D721Med (cell line): ENCODE measurements around the gene OPA1.

Experiments
- DNase-seq: peaks from one replicate; pipeline ENCODE4 v3.0.0; 2011; ENCODE audit warnings: low spot score; ENCODE audit not compliant: insufficient read length
- FAIRE-seq: peaks from 2 replicates; lab custom pipeline; 2011; peaks lifted over from hg19 to GRCh38; lab: Jason Lieb, UNC
- TF ChIP-seq, protein P1 (sequence below): IDR thresholded peaks from 2 replicates; pipeline ENCODE4 v1.5.1; 2012; ENCODE audit warnings: mild to moderate bottlenecking, control low read depth; ENCODE audit not compliant: insufficient read depth; ENCODE audit errors: missing control alignments

Gene OPA1

GRCh38 chr3:193680220-193680619, 87.2 kb downstream of the OPA1 start:
- FAIRE-seq = no peak
- DNase-seq = no peak
- TF ChIP-seq, protein P1, sequence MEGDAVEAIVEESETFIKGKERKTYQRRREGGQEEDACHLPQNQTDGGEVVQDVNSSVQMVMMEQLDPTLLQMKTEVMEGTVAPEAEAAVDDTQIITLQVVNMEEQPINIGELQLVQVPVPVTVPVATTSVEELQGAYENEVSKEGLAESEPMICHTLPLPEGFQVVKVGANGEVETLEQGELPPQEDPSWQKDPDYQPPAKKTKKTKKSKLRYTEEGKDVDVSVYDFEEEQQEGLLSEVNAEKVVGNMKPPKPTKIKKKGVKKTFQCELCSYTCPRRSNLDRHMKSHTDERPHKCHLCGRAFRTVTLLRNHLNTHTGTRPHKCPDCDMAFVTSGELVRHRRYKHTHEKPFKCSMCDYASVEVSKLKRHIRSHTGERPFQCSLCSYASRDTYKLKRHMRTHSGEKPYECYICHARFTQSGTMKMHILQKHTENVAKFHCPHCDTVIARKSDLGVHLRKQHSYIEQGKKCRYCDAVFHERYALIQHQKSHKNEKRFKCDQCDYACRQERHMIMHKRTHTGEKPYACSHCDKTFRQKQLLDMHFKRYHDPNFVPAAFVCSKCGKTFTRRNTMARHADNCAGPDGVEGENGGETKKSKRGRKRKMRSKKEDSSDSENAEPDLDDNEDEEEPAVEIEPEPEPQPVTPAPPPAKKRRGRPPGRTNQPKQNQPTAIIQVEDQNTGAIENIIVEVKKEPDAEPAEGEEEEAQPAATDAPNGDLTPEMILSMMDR = no peak

DNA sequence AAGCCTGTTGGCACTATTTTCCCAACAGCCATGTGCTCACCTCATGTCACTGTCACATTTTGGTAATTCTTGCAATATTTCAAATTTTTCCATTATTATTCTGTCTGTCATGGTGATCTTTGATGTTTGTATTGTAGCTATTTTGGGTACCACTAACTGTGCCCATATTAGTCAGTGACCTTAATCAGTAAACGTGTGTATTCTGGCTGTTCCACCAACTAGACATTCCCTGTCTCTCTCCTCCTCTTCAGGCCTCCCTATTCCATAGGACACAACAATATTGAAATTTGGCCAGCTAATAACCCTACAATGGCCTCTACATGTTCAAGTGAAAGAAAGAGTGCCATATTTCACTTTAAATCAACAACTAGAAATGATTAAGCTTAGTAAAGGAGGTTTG, 88.6 kb downstream of the OPA1 start:
- FAIRE-seq (peak; percentile 38), DNase-seq (no peak)
- TF ChIP-seq, protein P1 = no peak

- TF ChIP-seq, protein P1 = no peak
- DNase-seq (no peak), FAIRE-seq (no peak)
Observed at GRCh38 chr3:193686665-193687483, 93.9 kb downstream of the OPA1 start.

GRCh38 chr3:193688834-193689714, 96.1 kb downstream of the OPA1 start:
- DNase-seq (no peak), FAIRE-seq (no peak)
- TF ChIP-seq, protein P1 = no peak

GRCh38 chr3:193693774-193694173, 100.8 kb downstream of the OPA1 start:
- DNase-seq (no peak), FAIRE-seq (no peak)
- TF ChIP-seq, protein P1 = no peak

GRCh38 chr3:193701953-193702635, 109.1 kb downstream of the OPA1 start:
- no peak for DNase-seq
- TF ChIP-seq, protein P1 = no peak
- no peak for FAIRE-seq
